HEK293 (cell line): ENCODE measurements around the gene PAK4.
A peak's percentile ranks its signal among the peaks of the same experiment; 100 is the strongest.

Experiments used
- GLIS2 ChIP-seq: fragments of 450-650 bp; formaldehyde crosslinking; IDR thresholded peaks from 2 replicates; pipeline ENCODE4 v1.5.1; 2016; ENCODE audit warnings: missing biosample characterization, missing genetic modification characterization
- HIC1 ChIP-seq: fragments of 450-650 bp; formaldehyde crosslinking; IDR thresholded peaks from 2 replicates; pipeline ENCODE4 v1.5.1; 2016; ENCODE audit warnings: missing biosample characterization, missing genetic modification characterization
- OVOL3 ChIP-seq: fragments of 450-650 bp; formaldehyde crosslinking; IDR thresholded peaks from 2 replicates; pipeline ENCODE4 v1.5.1; 2016; ENCODE audit warnings: missing biosample characterization, missing genetic modification characterization
- PRDM2 ChIP-seq: fragments of 450-650 bp; formaldehyde crosslinking; IDR thresholded peaks from 2 replicates; pipeline ENCODE4 v1.5.1; 2016; ENCODE audit warnings: missing biosample characterization, missing genetic modification characterization, borderline replicate concordance
- PRDM4 ChIP-seq: fragments of 450-650 bp; formaldehyde crosslinking; IDR thresholded peaks from 2 replicates; pipeline ENCODE4 v1.5.1; 2017; ENCODE audit warnings: missing biosample characterization, missing genetic modification characterization
- SETDB1 ChIP-seq: IDR thresholded peaks from one replicate; pipeline ENCODE4 v1.6.1; 2017; ENCODE audit warnings: mild to moderate bottlenecking, low read length, moderate library complexity, mixed read lengths; ENCODE audit not compliant: insufficient read length
- TCF7L2 ChIP-seq: IDR thresholded peaks from 2 replicates; pipeline ENCODE4 v1.6.1; 2011; ENCODE audit warnings: low read depth, mild to moderate bottlenecking, inconsistent platforms, low read length, moderate library complexity, borderline replicate concordance
- ZBTB7A ChIP-seq: fragments of 450-650 bp; formaldehyde crosslinking; IDR thresholded peaks from 2 replicates; pipeline ENCODE4 v1.5.1; 2016; ENCODE audit warnings: low read depth, missing biosample characterization, missing genetic modification characterization
- ZNF148 ChIP-seq: fragments of 450-650 bp; formaldehyde crosslinking; IDR thresholded peaks from 2 replicates; pipeline ENCODE4 v1.5.0; 2017; ENCODE audit warnings: missing biosample characterization, missing genetic modification characterization, borderline replicate concordance
- ZNF23 ChIP-seq: fragments of 450-650 bp; formaldehyde crosslinking; IDR thresholded peaks from 2 replicates; pipeline ENCODE4 v1.5.1; 2016; ENCODE audit warnings: missing biosample characterization, missing genetic modification characterization, borderline replicate concordance
- ZNF239 ChIP-seq: fragments of 450-650 bp; formaldehyde crosslinking; IDR thresholded peaks from 2 replicates; pipeline ENCODE4 v1.5.1; 2016; ENCODE audit warnings: missing biosample characterization, missing genetic modification characterization
- ZNF324 ChIP-seq: fragments of 450-650 bp; formaldehyde crosslinking; IDR thresholded peaks from 2 replicates; pipeline ENCODE4 v1.5.1; 2016; ENCODE audit warnings: missing biosample characterization, missing genetic modification characterization
- ZNF362 ChIP-seq: fragments of 450-650 bp; formaldehyde crosslinking; IDR thresholded peaks from 2 replicates; pipeline ENCODE4 v1.5.1; 2016; ENCODE audit warnings: missing biosample characterization, missing genetic modification characterization
- ZNF366 ChIP-seq: fragments of 450-650 bp; formaldehyde crosslinking; conservative IDR thresholded peaks from 2 replicates; pipeline ENCODE4 v1.5.1; 2016; ENCODE audit warnings: missing biosample characterization, missing genetic modification characterization
- ZNF521 ChIP-seq: fragments of 450-650 bp; formaldehyde crosslinking; IDR thresholded peaks from 2 replicates; pipeline ENCODE4 v1.5.1; 2017; ENCODE audit warnings: missing biosample characterization, mild to moderate bottlenecking, missing genetic modification characterization
- ZNF529 ChIP-seq: fragments of 450-650 bp; formaldehyde crosslinking; IDR thresholded peaks from 2 replicates; pipeline ENCODE4 v1.5.1; 2017; ENCODE audit warnings: missing genetic modification characterization, missing biosample characterization; ENCODE audit not compliant: insufficient replicate concordance
- ZNF548 ChIP-seq: fragments of 450-650 bp; formaldehyde crosslinking; IDR thresholded peaks from 2 replicates; pipeline ENCODE4 v1.5.1; 2016; ENCODE audit warnings: missing biosample characterization, missing genetic modification characterization
- ZNF639 ChIP-seq: fragments of 450-650 bp; formaldehyde crosslinking; IDR thresholded peaks from 2 replicates; pipeline ENCODE4 v1.5.1; 2016; ENCODE audit warnings: missing biosample characterization, missing genetic modification characterization
- ZNF843 ChIP-seq: fragments of 450-650 bp; formaldehyde crosslinking; IDR thresholded peaks from 2 replicates; pipeline ENCODE4 v1.5.1; 2016; ENCODE audit warnings: missing biosample characterization, missing genetic modification characterization
- ZSCAN18 ChIP-seq: fragments of 450-650 bp; formaldehyde crosslinking; IDR thresholded peaks from 2 replicates; pipeline ENCODE4 v1.5.1; 2016; ENCODE audit warnings: missing biosample characterization, missing genetic modification characterization

PAK4 gene

GRCh38 chr19:39125554-39126311 lies at the start of gene PAK4 (continued):
- peak; percentile 83; the same call in 1 of the 2 replicates for TF ChIP-seq ZNF843 (tag by site-specific recombination)
- peak; percentile 57; the same call in 1 of the 2 replicates for TF ChIP-seq ZNF23 (tag by site-specific recombination)
- TF ChIP-seq ZNF239: no peak; the same call in 1 of the 2 replicates
- peak; percentile 97 for TF ChIP-seq ZNF324 (tag by site-specific recombination)
- TF ChIP-seq ZNF548 (tag by site-specific recombination): no peak; the same call in 1 of the 2 replicates
- TF ChIP-seq ZNF521 (tag by site-specific recombination): no peak
- no peak for TF ChIP-seq ZNF362 (tag by site-specific recombination)
- peak; percentile 94; the same call in 1 of the 2 replicates for TF ChIP-seq ZSCAN18 (tag by site-specific recombination)
- TF ChIP-seq PRDM2: 0 out of 2 replicates have a peak, but pooled peaks have one; percentile 89
- TF ChIP-seq TCF7L2: no peak
- peak; percentile 86 for TF ChIP-seq OVOL3 (tag by site-specific recombination)
- TF ChIP-seq ZBTB7A (tag by site-specific recombination): peak; percentile 100
- TF ChIP-seq ZNF639 (tag by site-specific recombination): peak; percentile 79
- TF ChIP-seq GLIS2: peak; percentile 86
- TF ChIP-seq HIC1 (tag by site-specific recombination): peak; percentile 79
- TF ChIP-seq ZNF366: no peak; the same call in 1 of the 2 replicates
- no peak for TF ChIP-seq SETDB1
- TF ChIP-seq ZNF148 (tag by site-specific recombination): no peak
- TF ChIP-seq ZNF529 (tag by site-specific recombination): no peak
- peak; percentile 87 for TF ChIP-seq PRDM4 (tag by site-specific recombination)
